GM10847 (cell line): ENCODE data around the gene SETD9.

Source experiments
- POLR2A ChIP-seq: IDR thresholded peaks from 2 replicates; pipeline ENCODE4 v1.6.1; 2011; ENCODE audit not compliant: insufficient read length; ENCODE audit errors: extremely low read depth

SETD9 gene

GRCh38 chr5:56962286-56962685 lies 52.9 kb downstream of the SETD9 start:
- TF ChIP-seq POLR2A = no peak

DNA sequence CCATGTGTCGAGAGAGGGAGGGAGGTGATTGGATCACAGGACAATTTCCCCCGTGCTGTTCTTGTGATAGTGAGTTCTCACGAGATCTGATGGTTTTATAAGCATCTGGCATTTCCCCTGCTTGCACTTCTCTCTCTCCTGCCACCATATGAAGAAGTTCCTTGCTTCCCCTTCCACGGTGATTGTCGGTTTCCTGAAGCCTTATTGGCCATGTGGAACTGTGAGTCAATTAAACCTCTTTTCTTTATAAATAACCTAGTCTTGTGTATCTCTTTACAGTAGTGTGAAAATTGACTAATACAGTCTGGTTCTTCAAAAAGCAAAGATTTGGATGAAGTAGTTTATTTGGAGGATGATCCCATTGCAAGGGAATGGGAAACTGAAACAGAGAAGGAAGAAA lies 53.9 kb downstream of the SETD9 start:
- TF ChIP-seq POLR2A = no peak

GRCh38 chr5:56964173-56964572 lies 54.8 kb downstream of the SETD9 start:
- no peak for TF ChIP-seq POLR2A
